Left lung (tissue), 10 donors: ENCODE data around the gene CFB. TPM values are rescaled to one million over a fixed set of nuclear protein-coding genes. Genes with fewer than 3 reads are reported as not detected.
A peak's percentile ranks its signal among the peaks of the same experiment; 100 is the strongest.

Experiments
- ATAC-seq: fragments of 200-7000 bp; cut with Tn5 transposase; one replicate; pipeline ENCODE4 v1.9.1; 2020; ENCODE audit warnings: moderate library complexity
- DNase-seq, 4 donors: peaks; one replicate each; pipeline ENCODE4 v3.0.0-alpha.2; 2013 to 2020
- H3K27ac ChIP-seq, 2 donors: fragments of 200-600 bp; sonication (generic) in 1 of 2; one replicate each; pipeline versions ENCODE4 v1.5.0 to v1.8.0; 2020 to 2021
- H3K27me3 ChIP-seq, 2 donors: fragments of 200-600 bp; sonication (generic) in 1 of 2; one replicate each; pipeline versions ENCODE4 v1.5.0 to v1.8.0; 2020 to 2021
- H3K36me3 ChIP-seq, 2 donors: fragments of 200-600 bp; sonication (generic) in 1 of 2; one replicate each; pipeline versions ENCODE4 v1.5.0 to v1.8.0; 2020 to 2021
- H3K4me1 ChIP-seq, 2 donors: fragments of 200-600 bp; one replicate each; pipeline ENCODE4 v1.8.0; 2021
- H3K4me3 ChIP-seq, 2 donors: fragments of 200-600 bp; sonication (generic) in 1 of 2; one replicate each; pipeline versions ENCODE4 v1.5.0 to v1.8.0; 2020 to 2021; ENCODE audit warnings: mild to moderate bottlenecking in 1 of 2
- H3K9me3 ChIP-seq, 2 donors: fragments of 200-600 bp; sonication (generic) in 1 of 2; one replicate each; pipeline versions ENCODE4 v1.5.0 to v1.8.0; 2020 to 2021
- intact Hi-C, 2 donors: fragments of 100-400 bp; cut with DNase I; formaldehyde crosslinking; loops; one replicate each; pipeline versions ENCODE4 v1.11.2 to v1.14.2; 2022
- polyA plus RNA-seq, 6 donors: library from polyadenylated mRNA; unstranded; fragments of 120-200 nt; gene quantifications; one replicate each; pipeline ENCODE4 v1.2.1, GENCODE V29; 2013; ENCODE audit not compliant: insufficient read length in 6 of 6
- total RNA-seq, 2 donors: library from RNA; stranded (reverse); fragmentation: NEBNext Ultra II Directional; extraction: Animal tissue kit (Norgen Biotek cat#: 25700); gene quantifications; one replicate each; pipeline ENCODE4 v1.2.1, GENCODE V29; 2021
- TF ChIP-seq, protein P1 (sequence below), 2 donors: fragments of 200-600 bp; sonication (generic) in 1 of 2; IDR thresholded peaks; one replicate each; pipeline versions ENCODE4 v1.5.0 to v1.8.0; 2021; ENCODE audit warnings: antibody characterized with exemption in 2 of 2
- donor health status: DM: no; HTN: yes; CAD: no.
- donor health status: DM: no; HTN: no; CAD: no.

The CFB gene
- total and polyA plus RNA-seq, 8 donors: 1.7 to 131 (median 4.2) TPM

DNA sequence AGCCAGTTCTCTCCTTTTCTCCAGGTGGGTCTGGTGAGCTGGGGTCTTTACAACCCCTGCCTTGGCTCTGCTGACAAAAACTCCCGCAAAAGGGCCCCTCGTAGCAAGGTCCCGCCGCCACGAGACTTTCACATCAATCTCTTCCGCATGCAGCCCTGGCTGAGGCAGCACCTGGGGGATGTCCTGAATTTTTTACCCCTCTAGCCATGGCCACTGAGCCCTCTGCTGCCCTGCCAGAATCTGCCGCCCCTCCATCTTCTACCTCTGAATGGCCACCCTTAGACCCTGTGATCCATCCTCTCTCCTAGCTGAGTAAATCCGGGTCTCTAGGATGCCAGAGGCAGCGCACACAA lies 765 bp upstream of the CFB start:
- TF ChIP-seq, protein P1, sequence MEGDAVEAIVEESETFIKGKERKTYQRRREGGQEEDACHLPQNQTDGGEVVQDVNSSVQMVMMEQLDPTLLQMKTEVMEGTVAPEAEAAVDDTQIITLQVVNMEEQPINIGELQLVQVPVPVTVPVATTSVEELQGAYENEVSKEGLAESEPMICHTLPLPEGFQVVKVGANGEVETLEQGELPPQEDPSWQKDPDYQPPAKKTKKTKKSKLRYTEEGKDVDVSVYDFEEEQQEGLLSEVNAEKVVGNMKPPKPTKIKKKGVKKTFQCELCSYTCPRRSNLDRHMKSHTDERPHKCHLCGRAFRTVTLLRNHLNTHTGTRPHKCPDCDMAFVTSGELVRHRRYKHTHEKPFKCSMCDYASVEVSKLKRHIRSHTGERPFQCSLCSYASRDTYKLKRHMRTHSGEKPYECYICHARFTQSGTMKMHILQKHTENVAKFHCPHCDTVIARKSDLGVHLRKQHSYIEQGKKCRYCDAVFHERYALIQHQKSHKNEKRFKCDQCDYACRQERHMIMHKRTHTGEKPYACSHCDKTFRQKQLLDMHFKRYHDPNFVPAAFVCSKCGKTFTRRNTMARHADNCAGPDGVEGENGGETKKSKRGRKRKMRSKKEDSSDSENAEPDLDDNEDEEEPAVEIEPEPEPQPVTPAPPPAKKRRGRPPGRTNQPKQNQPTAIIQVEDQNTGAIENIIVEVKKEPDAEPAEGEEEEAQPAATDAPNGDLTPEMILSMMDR (IDR thresholded peaks at IDR 0.05): no peak
- intact Hi-C loops: no loop called here
- H3K4me1 ChIP-seq: peaks cover 10 to 24% of the 10 kb centered on the region in 2 donors
- H3K36me3 ChIP-seq: peaks cover 0 to 47% of the 10 kb centered on the region in 2 donors
- H3K9me3 ChIP-seq: no peaks in the 10 kb centered on the region
- H3K27ac ChIP-seq: peak overlapping the region; percentile 83 to 88
- H3K27me3 ChIP-seq: no peaks in the 10 kb centered on the region
- ATAC-seq (no peak), DNase-seq (no peak)
- H3K4me3 ChIP-seq: no peak overlapping the region

DNA sequence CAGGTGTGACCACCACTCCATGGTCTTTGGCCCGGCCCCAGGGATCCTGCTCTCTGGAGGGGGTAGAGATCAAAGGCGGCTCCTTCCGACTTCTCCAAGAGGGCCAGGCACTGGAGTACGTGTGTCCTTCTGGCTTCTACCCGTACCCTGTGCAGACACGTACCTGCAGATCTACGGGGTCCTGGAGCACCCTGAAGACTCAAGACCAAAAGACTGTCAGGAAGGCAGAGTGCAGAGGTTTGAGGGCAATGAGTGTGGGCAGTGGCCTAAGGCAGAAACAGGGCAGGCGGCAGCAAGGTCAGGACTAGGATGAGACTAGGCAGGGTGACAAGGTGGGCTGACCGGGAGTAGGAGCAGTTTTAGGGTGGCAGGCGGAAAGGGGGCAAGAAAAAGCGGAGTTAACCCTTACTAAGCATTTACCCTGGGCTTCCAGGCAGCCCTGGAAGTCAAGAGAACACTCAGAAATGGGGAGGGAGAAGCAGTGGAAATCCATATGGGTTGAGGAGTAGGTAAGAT lies 533 bp downstream of the CFB start:
- Histone ChIP-seq H3K36me3 (peaks cover 0 to 56% of the 10 kb centered on the region in 2 donors), H3K27ac (peak overlapping the region; percentile 83 to 88), H3K4me1 (peaks cover 10 to 24% of the 10 kb centered on the region in 2 donors), H3K9me3 (no peaks in the 10 kb centered on the region), H3K4me3 (peak overlapping the region in 1 of 2 donors; percentile 30), H3K27me3 (no peaks in the 10 kb centered on the region)
- DNase-seq (no peak), ATAC-seq (no peak)
- intact Hi-C loops: no loop called here
- TF ChIP-seq, protein P1 (IDR thresholded peaks at IDR 0.05): no peak

DNA sequence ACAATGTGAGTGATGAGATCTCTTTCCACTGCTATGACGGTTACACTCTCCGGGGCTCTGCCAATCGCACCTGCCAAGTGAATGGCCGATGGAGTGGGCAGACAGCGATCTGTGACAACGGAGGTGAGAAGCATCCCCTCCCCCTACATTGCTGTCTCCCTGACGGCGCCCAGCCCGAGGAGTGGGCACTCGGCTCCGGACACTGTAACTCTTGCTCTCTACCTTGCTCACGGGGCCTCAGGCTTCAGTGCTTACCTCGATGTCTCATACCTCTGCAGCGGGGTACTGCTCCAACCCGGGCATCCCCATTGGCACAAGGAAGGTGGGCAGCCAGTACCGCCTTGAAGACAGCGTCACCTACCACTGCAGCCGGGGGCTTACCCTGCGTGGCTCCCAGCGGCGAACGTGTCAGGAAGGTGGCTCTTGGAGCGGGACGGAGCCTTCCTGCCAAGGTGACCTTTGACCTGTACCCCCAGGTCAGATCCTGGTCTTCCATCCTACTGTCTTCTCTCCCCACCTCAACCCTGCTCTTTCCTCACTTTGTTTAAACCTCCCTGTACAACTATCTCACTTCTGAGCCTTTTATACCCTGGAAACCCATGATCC lies 1.3 kb downstream of the CFB start:
- Histone ChIP-seq H3K4me3 (peak overlapping the region in 1 of 2 donors; percentile 30), H3K27me3 (no peaks in the 10 kb centered on the region), H3K27ac (no peak overlapping the region), H3K36me3 (peaks cover 0 to 64% of the 10 kb centered on the region in 2 donors), H3K4me1 (peaks cover 10 to 24% of the 10 kb centered on the region in 2 donors), H3K9me3 (no peaks in the 10 kb centered on the region)
- intact Hi-C loops: no loop called here
- TF ChIP-seq, protein P1 (IDR thresholded peaks at IDR 0.05): no peak
- DNase-seq: no peak
- ATAC-seq: no peak

DNA sequence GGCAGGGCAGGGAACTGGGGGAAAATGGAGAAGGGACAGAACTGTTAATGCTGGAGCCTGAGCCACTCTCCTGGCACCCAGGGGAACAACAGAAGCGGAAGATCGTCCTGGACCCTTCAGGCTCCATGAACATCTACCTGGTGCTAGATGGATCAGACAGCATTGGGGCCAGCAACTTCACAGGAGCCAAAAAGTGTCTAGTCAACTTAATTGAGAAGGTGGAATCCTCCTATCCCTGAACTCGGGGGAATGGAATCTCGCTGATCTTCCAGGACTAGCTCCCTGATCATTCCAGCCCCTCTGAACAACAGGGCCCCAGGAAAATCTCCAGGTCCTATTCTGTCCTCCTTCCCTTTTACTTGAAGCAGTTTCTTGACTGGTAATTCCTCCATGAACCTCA lies 2.0 kb downstream of the CFB start:
- Histone ChIP-seq H3K27me3 (no peaks in the 10 kb centered on the region), H3K9me3 (no peaks in the 10 kb centered on the region), H3K4me1 (peaks cover 10 to 24% of the 10 kb centered on the region in 2 donors), H3K4me3 (no peak overlapping the region), H3K36me3 (peaks cover 0 to 66% of the 10 kb centered on the region in 2 donors), H3K27ac (no peak overlapping the region)
- intact Hi-C loops: no loop called here
- no peak for ATAC-seq
- TF ChIP-seq, protein P1 (IDR thresholded peaks at IDR 0.05): no peak
- no peak for DNase-seq

DNA sequence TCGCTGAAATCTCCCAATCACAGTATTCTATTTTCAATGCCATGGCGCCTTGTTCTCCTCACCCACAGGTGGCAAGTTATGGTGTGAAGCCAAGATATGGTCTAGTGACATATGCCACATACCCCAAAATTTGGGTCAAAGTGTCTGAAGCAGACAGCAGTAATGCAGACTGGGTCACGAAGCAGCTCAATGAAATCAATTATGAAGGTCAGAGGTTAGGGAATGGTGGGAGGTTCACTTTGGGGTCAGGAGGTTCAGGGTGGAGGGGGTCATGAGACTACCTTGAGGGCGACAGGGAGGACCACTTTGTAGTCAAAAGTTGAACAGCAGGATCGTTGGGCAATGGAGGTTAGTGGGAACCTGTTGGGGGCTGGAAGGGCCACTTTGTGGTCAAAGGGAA lies 2.4 kb downstream of the CFB start:
- TF ChIP-seq, protein P1 (IDR thresholded peaks at IDR 0.05): no peak
- ATAC-seq: no peak
- intact Hi-C loops: no loop called here
- H3K4me3 ChIP-seq: no peak overlapping the region
- no peaks in the 10 kb centered on the region for H3K9me3 ChIP-seq
- no peak overlapping the region for H3K27ac ChIP-seq
- H3K36me3 ChIP-seq: peaks cover 0 to 66% of the 10 kb centered on the region in 2 donors
- H3K27me3 ChIP-seq: no peaks in the 10 kb centered on the region
- no peak for DNase-seq
- peaks cover 10 to 24% of the 10 kb centered on the region in 2 donors for H3K4me1 ChIP-seq
